ENCODE data around the gene SLC44A3.

SLC44A3 gene

GRCh38 chr1:94906382-94906781 is 86.2 kb downstream of the SLC44A3 start:
- TF ChIP-seq, protein P1, sequence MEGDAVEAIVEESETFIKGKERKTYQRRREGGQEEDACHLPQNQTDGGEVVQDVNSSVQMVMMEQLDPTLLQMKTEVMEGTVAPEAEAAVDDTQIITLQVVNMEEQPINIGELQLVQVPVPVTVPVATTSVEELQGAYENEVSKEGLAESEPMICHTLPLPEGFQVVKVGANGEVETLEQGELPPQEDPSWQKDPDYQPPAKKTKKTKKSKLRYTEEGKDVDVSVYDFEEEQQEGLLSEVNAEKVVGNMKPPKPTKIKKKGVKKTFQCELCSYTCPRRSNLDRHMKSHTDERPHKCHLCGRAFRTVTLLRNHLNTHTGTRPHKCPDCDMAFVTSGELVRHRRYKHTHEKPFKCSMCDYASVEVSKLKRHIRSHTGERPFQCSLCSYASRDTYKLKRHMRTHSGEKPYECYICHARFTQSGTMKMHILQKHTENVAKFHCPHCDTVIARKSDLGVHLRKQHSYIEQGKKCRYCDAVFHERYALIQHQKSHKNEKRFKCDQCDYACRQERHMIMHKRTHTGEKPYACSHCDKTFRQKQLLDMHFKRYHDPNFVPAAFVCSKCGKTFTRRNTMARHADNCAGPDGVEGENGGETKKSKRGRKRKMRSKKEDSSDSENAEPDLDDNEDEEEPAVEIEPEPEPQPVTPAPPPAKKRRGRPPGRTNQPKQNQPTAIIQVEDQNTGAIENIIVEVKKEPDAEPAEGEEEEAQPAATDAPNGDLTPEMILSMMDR (IDR thresholded peaks at IDR 0.05; ENCODE audit: insufficient read depth, low read length, missing control alignments), result no peak
- no peak overlapping the region for H3K4me3 ChIP-seq (ENCODE audit: low read depth, low read length)
- no peak for DNase-seq (ENCODE audit: low read depth, low spot score)
- CTCF ChIA-PET, result interaction anchor here (1.4 to 4.7 kb wide), 4 partner anchors 14 to 137 kb away, joined by 3 to 20 read pairs (median 8); no protein-coding TSS in a partner anchor
- POLR2A ChIA-PET, result interaction anchor here (1.0 kb wide), 1 partner anchor 12 kb away, joined by 3 read pairs; no protein-coding TSS in a partner anchor

GRCh38 chr1:94907136-94907535 is 87.0 kb downstream of the SLC44A3 start:
- no peak for DNase-seq (ENCODE audit: low read depth, low spot score)
- ChIA-PET CTCF (interaction anchor here (0.9 to 4.7 kb wide), 7 partner anchors 8 to 136 kb away, joined by 3 to 20 read pairs (median 4); no protein-coding TSS in a partner anchor), POLR2A (interaction anchor here (1.0 kb wide), 2 partner anchors 11 to 16 kb away, joined by 3 read pairs; no protein-coding TSS in a partner anchor)
- TF ChIP-seq, protein P1 (IDR thresholded peaks at IDR 0.05; ENCODE audit: insufficient read depth, low read length, missing control alignments), result no peak
- H3K4me3 ChIP-seq (ENCODE audit: low read depth, low read length), result no peak overlapping the region

DNA sequence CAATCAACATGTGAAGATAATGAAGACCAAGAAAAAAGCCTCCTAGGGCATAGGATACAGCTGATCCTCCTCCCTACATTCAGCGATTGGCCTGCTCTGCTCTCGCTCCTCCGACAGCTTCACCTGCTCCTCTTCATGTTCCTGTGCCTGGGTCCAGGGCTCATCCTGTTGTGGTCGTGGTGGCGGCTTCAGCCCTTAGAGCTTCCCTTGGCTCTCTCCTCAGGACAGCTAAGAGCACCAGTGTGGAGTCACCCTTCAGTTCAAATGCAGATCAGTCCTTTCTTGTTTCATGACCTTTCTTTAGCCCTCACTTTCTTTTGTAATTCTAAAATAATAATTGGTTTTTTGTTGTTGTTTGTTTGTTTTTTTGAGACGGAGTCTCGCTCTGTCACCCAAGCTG is 88.0 kb downstream of the SLC44A3 start:
- H3K4me3 ChIP-seq (ENCODE audit: low read depth, low read length), result no peak overlapping the region
- ChIA-PET POLR2A (no interaction called here), CTCF (interaction anchor here (1.0 to 4.7 kb wide), 4 partner anchors 8 to 135 kb away, joined by 3 to 20 read pairs (median 6); no protein-coding TSS in a partner anchor)
- no peak for DNase-seq (ENCODE audit: low read depth, low spot score)
- TF ChIP-seq, protein P1 (IDR thresholded peaks at IDR 0.05; ENCODE audit: insufficient read depth, low read length, missing control alignments), result no peak

- no peak overlapping the region for H3K4me3 ChIP-seq (ENCODE audit: low read depth, low read length)
- CTCF ChIA-PET, result interaction anchor here (1.1 to 4.7 kb wide), 5 partner anchors 9 to 134 kb away, joined by 6 to 20 read pairs (median 13); no protein-coding TSS in a partner anchor
- POLR2A ChIA-PET, result no interaction called here
- no peak for DNase-seq (ENCODE audit: low read depth, low spot score)
- TF ChIP-seq, protein P1 (IDR thresholded peaks at IDR 0.05; ENCODE audit: insufficient read depth, low read length, missing control alignments), result no peak
These were observed 88.8 kb downstream of the SLC44A3 start for GRCh38 chr1:94908965-94909364.

GRCh38 chr1:94909486-94909885 is 89.3 kb downstream of the SLC44A3 start:
- no peak for DNase-seq (ENCODE audit: low read depth, low spot score)
- ChIA-PET CTCF (interaction anchor here (1.1 to 4.7 kb wide), 5 partner anchors 10 to 134 kb away, joined by 6 to 20 read pairs (median 13); no protein-coding TSS in a partner anchor), POLR2A (no interaction called here)
- no peak overlapping the region for H3K4me3 ChIP-seq (ENCODE audit: low read depth, low read length)
- TF ChIP-seq, protein P1 (IDR thresholded peaks at IDR 0.05; ENCODE audit: insufficient read depth, low read length, missing control alignments), result no peak

- ChIA-PET CTCF (interaction anchor here (1.0 to 3.8 kb wide), 9 partner anchors 10 to 131 kb away, joined by 3 to 20 read pairs (median 5); no protein-coding TSS in a partner anchor), POLR2A (no interaction called here)
- no peak for DNase-seq (ENCODE audit: low read depth, low spot score)
- H3K4me3 ChIP-seq (ENCODE audit: low read depth, low read length), result no peak overlapping the region
- TF ChIP-seq, protein P1 (IDR thresholded peaks at IDR 0.05; ENCODE audit: insufficient read depth, low read length, missing control alignments), result no peak
These were observed 92.4 kb downstream of the SLC44A3 start for GRCh38 chr1:94912263-94913184.

Data from AG04449 (cell line).